Ovary (tissue), 3 donors: ENCODE data around the gene RBBP5.

ENCODE experiments used
- CTCF ChIP-seq, 3 donors: fragments of 450-650 bp in 2 of 3; fragments of 200-600 bp in 1 of 3; IDR thresholded peaks; one replicate each; pipeline versions ENCODE4 v1.5.1 to v1.8.0; 2016 to 2022; ENCODE audit warnings: antibody characterized with exemption in 3 of 3, mild to moderate bottlenecking in 1 of 3
- EP300 ChIP-seq: sonication (generic); formaldehyde crosslinking; IDR thresholded peaks from one replicate; pipeline ENCODE4 v1.6.1; 2017; ENCODE audit warnings: antibody characterized with exemption
- POLR2A ChIP-seq: fragments of 450-650 bp; IDR thresholded peaks from one replicate; pipeline ENCODE4 v1.6.1; 2017; ENCODE audit warnings: antibody characterized with exemption, mild to moderate bottlenecking, moderate library complexity
- donor health status: DM: no; HTN: no; CAD: no.

GRCh38 chr1:205067031-205067430 is 54.7 kb downstream of the RBBP5 start:
- TF ChIP-seq EP300, result no peak
- TF ChIP-seq CTCF (IDR thresholded peaks at IDR 0.05), result no peak
- no peak for TF ChIP-seq POLR2A
